ENCODE data around the gene PKD1.

- TF ChIP-seq, protein P1, sequence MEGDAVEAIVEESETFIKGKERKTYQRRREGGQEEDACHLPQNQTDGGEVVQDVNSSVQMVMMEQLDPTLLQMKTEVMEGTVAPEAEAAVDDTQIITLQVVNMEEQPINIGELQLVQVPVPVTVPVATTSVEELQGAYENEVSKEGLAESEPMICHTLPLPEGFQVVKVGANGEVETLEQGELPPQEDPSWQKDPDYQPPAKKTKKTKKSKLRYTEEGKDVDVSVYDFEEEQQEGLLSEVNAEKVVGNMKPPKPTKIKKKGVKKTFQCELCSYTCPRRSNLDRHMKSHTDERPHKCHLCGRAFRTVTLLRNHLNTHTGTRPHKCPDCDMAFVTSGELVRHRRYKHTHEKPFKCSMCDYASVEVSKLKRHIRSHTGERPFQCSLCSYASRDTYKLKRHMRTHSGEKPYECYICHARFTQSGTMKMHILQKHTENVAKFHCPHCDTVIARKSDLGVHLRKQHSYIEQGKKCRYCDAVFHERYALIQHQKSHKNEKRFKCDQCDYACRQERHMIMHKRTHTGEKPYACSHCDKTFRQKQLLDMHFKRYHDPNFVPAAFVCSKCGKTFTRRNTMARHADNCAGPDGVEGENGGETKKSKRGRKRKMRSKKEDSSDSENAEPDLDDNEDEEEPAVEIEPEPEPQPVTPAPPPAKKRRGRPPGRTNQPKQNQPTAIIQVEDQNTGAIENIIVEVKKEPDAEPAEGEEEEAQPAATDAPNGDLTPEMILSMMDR (tag by site-specific recombination; IDR thresholded peaks at IDR 0.05), result no peak
- TF ChIP-seq GLIS1 (tag by site-specific recombination; IDR thresholded peaks at IDR 0.05), result 0 out of 2 replicates have a peak, but pooled peaks have one; percentile 28
- TF ChIP-seq ZNF311 (tag by site-specific recombination; IDR thresholded peaks at IDR 0.05; ENCODE audit: borderline replicate concordance), result no peak
- TF ChIP-seq ZNF211 (tag by site-specific recombination; IDR thresholded peaks at IDR 0.05; ENCODE audit: low read depth), result no peak
- TF ChIP-seq ZNF121 (tag by site-specific recombination; IDR thresholded peaks at IDR 0.05), result no peak
- TF ChIP-seq ZNF335 (tag by site-specific recombination; conservative IDR thresholded peaks at IDR 0.05), result no peak
- no peak for TF ChIP-seq HOXA7 (CRISPR knock-in tag; IDR thresholded peaks at IDR 0.05; ENCODE audit: borderline replicate concordance)
- TF ChIP-seq ZNF660 (tag by site-specific recombination; IDR thresholded peaks at IDR 0.05), result no peak
- TF ChIP-seq, protein P2, sequence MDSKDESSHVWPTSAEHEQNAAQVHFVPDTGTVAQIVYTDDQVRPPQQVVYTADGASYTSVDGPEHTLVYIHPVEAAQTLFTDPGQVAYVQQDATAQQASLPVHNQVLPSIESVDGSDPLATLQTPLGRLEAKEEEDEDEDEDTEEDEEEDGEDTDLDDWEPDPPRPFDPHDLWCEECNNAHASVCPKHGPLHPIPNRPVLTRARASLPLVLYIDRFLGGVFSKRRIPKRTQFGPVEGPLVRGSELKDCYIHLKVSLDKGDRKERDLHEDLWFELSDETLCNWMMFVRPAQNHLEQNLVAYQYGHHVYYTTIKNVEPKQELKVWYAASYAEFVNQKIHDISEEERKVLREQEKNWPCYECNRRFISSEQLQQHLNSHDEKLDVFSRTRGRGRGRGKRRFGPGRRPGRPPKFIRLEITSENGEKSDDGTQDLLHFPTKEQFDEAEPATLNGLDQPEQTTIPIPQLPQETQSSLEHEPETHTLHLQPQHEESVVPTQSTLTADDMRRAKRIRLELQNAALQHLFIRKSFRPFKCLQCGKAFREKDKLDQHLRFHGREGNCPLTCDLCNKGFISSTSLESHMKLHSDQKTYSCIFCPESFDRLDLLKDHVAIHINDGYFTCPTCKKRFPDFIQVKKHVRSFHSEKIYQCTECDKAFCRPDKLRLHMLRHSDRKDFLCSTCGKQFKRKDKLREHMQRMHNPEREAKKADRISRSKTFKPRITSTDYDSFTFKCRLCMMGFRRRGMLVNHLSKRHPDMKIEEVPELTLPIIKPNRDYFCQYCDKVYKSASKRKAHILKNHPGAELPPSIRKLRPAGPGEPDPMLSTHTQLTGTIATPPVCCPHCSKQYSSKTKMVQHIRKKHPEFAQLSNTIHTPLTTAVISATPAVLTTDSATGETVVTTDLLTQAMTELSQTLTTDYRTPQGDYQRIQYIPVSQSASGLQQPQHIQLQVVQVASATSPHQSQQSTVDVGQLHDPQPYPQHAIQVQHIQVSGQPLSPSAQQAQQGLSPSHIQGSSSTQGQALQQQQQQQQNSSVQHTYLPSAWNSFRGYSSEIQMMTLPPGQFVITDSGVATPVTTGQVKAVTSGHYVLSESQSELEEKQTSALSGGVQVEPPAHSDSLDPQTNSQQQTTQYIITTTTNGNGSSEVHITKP (tag by site-specific recombination; IDR thresholded peaks at IDR 0.05), result no peak
- TF ChIP-seq ZNF138 (tag by site-specific recombination; IDR thresholded peaks at IDR 0.05; ENCODE audit: borderline replicate concordance), result no peak
Observed at GRCh38 chr16:2039274-2040031, 96.2 kb downstream of the PKD1 start.
